ENCODE measurements around the gene SLC6A19.

DNA sequence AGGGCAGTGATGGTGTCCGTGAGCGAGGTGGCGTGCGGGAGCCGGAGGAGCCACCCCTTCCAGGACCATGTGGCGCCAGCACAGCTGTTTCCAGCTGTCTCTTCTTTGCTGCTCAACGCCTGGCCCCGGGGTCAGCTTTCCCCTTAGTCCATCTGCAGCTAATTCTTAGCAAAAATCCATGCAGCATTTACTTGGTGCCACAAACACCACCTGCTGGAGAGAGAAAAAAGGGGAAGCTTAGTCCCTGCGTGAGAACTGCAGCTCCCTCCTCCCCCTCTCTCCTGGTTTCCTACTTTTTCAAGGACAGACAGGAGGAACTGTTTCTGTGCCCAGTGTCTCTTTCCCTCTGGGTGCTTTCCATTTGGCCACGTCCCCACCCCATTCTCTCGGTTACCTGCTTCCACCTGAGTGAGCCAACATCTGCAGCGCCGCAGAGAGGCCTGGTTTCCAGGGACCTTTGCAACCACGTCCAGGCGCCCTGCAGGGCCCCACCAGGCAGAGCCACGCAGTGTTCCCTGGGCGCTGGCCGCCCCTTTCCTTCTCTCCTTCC is 3.4 kb downstream of the SLC6A19 start:
- TF ChIP-seq, protein P1, sequence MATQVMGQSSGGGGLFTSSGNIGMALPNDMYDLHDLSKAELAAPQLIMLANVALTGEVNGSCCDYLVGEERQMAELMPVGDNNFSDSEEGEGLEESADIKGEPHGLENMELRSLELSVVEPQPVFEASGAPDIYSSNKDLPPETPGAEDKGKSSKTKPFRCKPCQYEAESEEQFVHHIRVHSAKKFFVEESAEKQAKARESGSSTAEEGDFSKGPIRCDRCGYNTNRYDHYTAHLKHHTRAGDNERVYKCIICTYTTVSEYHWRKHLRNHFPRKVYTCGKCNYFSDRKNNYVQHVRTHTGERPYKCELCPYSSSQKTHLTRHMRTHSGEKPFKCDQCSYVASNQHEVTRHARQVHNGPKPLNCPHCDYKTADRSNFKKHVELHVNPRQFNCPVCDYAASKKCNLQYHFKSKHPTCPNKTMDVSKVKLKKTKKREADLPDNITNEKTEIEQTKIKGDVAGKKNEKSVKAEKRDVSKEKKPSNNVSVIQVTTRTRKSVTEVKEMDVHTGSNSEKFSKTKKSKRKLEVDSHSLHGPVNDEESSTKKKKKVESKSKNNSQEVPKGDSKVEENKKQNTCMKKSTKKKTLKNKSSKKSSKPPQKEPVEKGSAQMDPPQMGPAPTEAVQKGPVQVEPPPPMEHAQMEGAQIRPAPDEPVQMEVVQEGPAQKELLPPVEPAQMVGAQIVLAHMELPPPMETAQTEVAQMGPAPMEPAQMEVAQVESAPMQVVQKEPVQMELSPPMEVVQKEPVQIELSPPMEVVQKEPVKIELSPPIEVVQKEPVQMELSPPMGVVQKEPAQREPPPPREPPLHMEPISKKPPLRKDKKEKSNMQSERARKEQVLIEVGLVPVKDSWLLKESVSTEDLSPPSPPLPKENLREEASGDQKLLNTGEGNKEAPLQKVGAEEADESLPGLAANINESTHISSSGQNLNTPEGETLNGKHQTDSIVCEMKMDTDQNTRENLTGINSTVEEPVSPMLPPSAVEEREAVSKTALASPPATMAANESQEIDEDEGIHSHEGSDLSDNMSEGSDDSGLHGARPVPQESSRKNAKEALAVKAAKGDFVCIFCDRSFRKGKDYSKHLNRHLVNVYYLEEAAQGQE (IDR thresholded peaks at IDR 0.05; ENCODE audit: insufficient replicate concordance, low read depth): no peak
- TF ChIP-seq, protein P2, sequence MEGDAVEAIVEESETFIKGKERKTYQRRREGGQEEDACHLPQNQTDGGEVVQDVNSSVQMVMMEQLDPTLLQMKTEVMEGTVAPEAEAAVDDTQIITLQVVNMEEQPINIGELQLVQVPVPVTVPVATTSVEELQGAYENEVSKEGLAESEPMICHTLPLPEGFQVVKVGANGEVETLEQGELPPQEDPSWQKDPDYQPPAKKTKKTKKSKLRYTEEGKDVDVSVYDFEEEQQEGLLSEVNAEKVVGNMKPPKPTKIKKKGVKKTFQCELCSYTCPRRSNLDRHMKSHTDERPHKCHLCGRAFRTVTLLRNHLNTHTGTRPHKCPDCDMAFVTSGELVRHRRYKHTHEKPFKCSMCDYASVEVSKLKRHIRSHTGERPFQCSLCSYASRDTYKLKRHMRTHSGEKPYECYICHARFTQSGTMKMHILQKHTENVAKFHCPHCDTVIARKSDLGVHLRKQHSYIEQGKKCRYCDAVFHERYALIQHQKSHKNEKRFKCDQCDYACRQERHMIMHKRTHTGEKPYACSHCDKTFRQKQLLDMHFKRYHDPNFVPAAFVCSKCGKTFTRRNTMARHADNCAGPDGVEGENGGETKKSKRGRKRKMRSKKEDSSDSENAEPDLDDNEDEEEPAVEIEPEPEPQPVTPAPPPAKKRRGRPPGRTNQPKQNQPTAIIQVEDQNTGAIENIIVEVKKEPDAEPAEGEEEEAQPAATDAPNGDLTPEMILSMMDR (IDR thresholded peaks at IDR 0.05; ENCODE audit: insufficient read depth, low read length): no peak
- TF ChIP-seq GABPA (IDR thresholded peaks at IDR 0.05; ENCODE audit: low read depth) (no peak), POLR2AphosphoS5 (IDR thresholded peaks at IDR 0.05; ENCODE audit: low read depth) (no peak)
